Measurements from ENCODE around the gene MESD.

The MESD gene

DNA sequence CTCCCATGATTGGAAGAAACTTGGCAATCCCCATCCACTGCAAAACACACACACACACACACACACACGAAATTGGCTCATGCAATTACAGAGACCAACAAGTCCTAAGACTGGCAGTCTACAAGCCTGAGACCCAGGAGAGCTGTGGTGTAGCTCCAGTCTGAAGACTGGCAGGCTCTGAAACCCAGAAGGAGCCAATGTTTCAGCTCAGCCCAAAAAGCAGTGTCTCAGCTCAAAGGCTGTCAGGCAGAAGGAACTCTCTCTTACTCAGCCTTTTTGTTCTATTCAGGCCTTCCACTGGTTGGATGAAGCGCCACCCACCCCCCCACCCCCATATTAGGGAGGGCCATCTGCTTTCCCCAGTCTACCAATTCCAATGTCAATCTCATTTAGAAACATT lies 32.1 kb downstream of the MESD start:
- DNase-seq: peak; percentile 19

DNA sequence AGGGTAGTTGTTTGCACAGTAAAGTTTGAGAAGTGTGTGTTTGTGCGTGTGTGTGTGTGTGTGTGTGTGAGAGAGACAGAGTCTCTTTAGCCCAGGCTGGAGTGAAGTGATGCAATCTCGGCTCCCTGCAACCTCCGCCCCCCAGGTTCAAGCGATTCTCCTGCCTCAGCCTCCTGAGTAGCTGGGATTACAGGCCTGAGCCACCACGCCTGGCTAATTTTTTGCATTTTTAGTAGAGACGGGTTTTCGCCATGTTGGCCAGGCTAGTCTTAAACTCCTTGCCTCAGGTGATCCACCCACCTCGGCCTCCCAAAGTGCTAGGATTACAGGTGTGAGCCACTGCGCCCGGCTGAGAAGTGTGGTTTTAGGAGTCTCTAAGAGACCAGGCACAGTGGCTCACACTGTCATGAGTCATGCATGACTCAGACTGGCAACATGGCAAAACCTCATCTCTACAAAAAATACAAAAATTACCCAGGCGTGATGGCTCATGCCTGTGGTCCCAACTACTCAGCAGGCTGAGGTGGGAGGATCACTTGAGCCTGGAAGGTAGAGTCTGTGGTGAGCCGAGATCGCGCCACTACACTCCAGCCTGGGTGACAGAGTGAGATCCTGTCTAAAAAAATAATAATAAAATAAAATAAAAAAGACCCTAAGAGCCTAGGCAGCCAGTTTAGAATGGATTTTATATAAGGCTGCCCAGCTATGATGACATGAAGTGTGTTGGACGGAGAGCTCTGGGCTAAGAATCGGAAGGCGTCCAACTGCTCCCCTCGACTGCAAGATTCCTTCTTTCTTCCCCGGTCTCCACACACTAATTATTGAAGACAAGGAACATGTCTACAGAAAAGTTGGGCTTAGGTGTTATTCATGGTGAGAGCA lies 33.8 kb downstream of the MESD start:
- peak; percentile 70 for DNase-seq

DNA sequence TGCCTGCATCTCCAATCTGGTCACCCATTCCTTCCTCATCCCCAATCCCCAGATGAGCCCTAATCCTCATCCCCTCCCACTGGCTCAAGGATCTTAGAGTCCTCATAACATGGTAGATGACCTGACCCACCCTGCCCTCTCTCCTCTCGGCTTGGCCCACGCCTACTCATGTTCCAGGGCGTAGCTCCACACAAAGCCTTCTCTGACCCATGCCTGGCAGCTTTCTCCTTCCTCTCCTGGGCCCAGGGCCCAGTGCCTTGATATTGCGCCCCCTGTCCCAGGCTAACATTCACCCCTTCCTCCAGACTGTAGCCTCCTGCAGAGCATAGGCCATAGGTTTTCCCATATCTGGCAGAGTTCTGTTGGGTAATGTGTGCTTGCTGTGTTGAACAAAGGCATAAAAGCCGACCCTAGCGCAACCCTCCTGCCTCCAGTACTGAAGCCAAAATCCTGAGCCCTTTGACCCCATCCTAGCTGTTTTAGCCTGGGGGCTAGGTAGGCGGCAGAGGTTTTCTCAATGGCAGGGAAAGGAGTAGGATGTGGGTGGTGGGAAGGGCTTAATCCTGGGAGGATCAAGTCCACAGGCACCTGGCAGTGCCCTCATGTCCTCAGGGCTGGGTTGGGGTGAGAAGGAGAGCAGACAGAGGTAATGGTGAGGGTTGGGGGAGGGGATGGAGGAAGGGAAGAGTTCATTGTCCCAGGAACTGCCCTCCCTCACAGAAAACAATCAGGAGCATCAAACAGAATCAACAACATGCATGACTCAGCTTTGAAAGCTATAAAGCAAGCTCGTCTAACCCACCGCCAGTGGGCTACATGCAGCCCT lies 35.5 kb downstream of the MESD start:
- DNase-seq: no peak

DNA sequence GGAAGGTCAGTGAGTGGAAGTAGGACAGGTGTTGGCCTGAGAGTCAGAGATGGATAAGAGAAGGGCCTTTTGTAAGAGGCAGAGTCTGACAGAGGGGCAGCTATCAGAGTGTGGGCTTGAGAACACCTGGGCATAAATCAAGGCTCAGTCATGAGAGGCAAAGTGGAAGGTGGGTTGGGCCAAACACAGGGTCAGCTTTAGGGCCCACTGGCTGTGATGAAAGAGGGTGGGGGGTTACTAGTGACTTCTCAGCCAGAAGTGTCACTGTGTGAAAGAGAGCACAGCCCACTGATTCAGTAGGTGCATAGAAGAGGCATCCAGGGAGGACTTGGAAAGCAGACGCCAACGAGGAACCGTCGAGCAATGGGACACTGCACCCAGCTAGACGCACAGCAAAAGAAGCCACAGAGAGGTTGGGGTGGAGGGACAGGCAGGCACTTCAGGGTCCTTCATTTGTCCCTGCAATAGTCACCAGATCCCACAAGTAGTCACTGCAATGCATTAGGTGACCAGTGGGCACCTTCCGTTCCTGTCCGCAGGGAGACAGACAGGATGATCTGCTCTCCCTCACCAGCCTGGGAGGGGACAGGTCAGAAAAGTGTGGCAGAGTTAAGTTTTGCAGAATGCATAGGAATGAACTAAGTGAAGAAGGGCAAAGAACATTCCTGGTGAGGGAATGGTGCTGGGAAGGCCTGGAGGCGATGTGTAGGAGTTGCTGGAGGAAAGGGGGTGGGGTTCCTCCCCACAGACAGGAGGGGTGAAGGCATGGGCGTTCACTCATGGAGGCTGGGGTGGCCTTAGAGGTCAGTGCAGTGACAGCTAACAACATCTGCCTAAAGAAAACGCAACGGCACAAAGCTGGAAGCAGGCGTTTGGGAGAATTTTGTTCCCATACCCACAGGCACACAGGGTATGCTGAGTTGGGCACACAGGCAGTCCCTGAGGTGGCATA lies 36.3 kb downstream of the MESD start:
- DNase-seq: no peak

DNA sequence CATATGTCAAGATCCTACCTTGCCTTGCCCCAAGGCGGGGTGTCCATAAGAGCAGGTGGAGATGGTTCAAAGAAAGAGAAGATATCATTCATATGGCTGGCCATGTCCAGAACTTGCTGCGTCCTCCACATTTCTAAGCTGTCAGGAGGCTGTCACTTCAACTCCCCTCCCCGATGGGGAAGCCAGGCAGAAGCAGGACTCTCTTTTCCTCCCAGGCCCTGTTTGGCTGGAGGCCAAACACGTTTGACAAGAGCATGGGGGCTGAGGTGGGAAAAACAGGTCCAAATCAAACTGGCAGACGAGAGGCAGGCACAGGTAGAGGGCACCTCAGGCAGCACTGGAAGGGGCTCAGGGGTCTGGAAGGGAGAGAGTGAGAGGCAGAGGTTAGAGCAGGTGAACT lies 37.7 kb downstream of the MESD start:
- no peak for DNase-seq

DNA sequence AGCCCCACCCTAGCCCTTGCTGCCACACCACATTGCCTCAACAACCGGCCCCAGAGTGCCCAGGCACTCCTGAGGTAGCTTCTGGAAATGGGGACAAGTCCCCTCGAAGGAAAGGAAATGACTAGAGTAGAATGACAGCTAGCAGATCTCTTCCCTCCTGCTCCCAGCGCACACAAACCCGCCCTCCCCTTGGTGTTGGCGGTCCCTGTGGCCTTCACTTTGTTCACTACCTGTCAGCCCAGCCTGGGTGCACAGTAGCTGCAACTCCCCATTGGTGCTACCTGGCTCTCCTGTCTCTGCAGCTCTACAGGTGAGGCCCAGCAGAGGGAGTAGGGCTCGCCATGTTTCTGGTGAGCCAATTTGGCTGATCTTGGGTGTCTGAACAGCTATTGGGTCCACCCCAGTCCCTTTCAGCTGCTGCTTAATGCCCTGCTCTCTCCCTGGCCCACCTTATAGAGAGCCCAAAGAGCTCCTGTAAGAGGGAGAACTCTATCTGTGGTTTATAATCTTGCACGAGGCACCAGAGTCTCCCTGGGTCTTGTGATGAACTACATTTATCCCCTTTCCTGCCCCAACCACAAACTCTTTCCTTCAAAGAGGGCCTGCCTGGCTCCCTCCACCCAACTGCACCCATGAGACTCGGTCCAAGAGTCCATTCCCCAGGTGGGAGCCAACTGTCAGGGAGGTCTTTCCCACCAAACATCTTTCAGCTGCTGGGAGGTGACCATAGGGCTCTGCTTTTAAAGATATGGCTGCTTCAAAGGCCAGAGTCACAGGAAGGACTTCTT lies 39.1 kb downstream of the MESD start:
- no peak for DNase-seq

DNA sequence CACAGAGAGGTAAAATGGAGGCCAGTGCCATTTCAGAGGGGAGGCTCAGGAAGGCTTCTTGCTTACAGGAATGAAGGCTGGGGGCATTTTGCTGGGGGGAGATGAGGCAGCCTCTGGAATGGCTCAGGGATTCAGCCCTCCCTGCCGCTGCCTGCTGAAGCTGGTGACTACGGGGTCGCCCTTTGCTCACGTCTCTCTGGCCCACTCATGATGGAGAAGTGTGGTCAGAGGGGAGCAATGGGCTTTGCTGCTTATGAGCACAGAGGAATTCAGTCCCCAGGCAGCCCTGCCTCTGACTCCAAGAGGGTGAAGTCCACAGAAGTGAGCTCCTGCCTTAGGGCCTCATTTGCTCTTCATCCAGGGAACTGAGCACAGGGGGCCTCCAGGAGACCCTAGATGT lies 39.9 kb downstream of the MESD start:
- no peak for DNase-seq

DNA sequence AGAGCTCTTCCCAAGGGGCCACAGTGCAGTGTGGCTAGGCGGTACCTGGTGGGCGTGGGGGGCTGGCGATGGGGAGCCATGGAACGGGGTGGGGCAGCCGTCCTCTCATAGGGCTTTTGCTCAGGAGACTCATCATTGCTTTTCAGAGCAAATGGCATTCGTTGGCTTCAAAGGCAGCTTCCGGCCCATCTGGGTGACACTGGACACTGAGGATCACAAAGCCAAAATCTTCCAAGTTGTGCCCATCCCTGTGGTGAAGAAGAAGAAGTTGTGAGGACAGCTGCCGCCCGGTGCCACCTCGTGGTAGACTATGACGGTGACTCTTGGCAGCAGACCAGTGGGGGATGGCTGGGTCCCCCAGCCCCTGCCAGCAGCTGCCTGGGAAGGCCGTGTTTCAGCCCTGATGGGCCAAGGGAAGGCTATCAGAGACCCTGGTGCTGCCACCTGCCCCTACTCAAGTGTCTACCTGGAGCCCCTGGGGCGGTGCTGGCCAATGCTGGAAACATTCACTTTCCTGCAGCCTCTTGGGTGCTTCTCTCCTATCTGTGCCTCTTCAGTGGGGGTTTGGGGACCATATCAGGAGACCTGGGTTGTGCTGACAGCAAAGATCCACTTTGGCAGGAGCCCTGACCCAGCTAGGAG lies 40.8 kb downstream of the MESD start:
- DNase-seq: no peak

DNA sequence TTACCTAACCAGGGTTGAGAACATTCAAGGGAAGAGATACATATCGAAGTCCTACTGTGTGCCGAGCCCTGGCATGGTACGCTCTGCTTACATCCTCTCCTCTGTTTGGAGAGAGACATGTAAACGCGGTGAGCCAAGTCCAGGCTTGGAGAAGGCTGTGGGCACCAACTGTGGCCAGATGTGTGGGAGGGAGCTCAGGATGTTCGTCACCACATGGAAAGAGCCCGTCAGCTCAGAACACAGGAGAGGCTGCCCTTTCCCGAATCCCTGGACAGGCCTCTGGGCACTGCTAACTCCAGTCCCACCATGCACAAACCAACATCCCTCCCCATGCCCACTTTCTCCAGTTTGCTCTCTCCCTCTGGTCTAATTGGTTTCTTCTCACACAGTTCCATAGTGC lies 43.0 kb downstream of the MESD start:
- DNase-seq: no peak

DNA sequence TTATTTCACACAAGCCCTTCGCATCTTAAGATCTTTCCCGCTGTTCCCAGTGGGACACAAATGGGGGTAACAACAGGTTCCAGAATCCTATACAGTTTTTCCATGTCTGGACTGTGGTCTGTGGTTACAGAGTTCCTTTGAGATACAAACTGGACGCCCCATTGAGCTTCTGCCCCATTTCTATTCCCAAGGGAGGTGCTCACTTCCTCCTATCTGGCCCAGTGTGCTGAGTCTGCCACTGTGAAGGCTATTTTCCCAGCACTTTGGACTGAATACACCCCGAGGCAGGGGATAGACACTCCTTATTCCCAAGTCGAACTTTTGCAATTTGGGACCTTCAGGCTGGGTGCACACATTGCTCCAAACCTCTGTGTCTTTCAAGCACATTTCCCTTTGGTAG lies 44.0 kb downstream of the MESD start:
- no peak for DNase-seq

DNA sequence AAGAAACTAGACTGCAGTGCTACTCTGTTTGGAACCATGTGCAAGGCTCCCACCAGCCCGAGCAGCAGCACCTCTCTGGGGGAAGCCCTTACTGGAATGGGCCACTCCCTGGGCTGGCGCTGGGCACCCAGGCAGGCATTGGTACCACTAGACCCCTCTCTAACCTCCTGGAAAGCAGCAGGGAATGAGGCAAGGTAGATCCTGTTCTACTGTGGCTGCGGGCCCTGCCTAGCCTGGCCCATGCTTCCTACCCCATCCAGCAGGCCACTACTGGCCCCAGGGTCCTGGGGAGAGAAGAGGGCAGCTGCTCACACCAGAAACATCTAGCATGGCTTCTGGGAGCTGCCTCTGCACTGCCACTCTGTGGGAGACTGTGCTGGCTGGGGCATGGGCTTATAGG lies 44.8 kb downstream of the MESD start:
- no peak for DNase-seq

DNA sequence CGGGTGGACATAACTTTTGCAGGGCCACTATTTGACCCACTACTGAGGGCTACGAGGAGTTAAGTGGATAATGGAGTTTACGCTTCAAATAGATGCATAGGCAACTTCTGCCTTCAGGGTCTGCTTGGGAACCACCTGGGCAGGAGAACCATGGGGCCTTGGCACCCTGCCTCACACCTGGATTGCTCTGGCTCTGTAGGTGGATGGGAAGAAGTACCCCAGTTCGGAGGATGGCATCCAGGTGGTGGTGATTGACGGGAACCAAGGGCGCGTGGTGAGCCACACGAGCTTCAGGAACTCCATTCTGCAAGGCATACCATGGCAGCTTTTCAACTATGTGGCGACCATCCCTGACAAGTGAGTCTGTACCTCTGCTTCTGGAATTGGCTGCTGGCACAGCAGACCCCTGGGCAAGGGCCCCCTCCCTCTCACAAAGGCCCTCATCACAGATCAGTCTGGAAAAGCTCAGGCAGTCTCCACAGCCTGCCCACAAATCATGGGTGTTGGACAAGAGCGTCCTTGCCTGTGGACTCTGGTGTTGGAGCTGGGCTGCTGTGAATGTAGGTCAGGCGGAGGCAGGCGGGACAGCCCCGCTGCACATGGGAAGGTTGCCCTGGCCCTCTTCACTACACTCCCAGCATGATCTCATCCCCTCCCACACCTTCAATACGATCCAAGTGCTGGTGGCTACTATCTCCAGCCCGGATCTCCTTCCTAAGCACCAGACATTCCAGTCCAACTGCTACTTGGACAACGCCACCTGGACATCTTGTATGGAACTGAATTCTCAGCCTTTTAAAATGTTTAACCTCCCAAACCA lies 46.7 kb downstream of the MESD start:
- DNase-seq: no peak

DNA sequence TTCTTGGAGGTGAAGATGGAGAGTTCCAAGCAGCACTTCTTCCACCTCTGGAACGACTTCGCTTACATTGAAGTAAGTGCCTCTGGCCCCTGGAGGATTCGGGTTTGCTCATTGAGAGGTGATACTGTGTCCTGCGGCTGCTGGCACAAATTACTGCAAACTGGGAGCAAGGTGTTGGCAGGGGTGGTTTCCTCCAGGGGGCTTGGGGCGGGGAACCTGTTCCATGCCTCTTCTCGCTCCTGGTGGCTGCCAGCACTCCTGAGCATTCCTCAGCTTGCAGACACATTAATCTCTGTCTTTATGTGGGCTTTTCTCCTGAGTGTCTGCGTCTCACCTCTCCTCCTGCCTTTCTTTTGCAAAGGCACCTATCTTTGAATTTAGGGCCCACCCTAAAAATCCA lies 47.4 kb downstream of the MESD start:
- DNase-seq: no peak

DNA sequence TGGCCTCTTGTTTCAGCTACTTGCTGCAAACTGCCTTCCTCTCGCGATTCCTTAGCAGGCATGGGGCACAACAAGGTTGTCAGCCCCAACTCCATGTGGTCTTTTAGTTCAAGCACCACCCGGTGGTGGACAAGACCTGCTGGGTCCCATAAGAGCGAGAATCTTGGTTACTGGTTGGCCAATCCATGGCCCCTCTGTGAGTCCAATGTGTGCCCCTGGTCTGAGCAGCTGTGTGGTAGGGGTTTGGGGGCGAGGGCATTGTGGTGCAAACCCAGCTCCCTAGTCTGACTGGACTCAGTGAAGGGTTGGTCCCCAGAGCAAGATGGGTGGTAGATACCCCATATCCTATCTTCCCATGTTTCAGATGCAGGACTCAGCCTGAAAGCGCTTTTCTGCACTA lies 48.8 kb downstream of the MESD start:
- DNase-seq: no peak

DNA sequence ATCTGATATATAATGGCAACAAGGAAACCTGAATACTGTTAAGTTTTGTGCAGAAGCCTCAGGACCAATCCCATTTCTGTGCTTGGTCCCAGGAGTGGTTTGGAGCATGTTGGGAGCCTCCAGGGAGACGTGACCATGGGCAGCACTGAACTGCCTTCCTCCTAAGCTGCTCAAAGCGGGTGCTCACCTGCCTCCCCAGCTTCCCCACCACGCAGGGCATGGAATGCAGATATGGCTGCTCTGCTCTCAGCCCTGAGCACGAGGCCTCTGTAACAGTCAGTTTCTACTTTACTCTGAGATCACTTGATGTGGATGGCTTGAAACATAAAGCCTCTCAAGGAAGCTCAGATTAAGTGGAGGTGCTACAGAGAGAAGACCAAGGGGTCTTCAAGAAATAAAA lies 49.3 kb downstream of the MESD start:
- no peak for DNase-seq

DNA sequence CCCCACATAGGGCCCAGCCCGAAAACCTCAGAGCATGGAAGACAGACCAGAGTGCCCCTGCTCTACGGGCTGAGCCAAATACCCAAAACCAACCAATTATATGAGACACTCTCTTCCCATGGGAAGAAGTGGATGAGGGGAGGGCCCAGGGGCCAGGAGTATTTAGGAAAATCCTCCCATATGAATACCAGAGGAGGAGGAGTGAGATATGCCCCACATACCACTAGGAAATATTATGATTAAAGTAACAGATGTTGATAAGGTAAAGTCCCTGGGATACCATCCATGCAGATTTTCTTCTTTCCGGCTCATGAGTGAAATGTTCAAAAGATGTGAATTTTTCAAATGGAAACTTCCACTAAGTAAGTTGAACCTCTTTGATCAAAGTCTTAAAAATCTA lies 50.4 kb downstream of the MESD start:
- no peak for DNase-seq

DNA sequence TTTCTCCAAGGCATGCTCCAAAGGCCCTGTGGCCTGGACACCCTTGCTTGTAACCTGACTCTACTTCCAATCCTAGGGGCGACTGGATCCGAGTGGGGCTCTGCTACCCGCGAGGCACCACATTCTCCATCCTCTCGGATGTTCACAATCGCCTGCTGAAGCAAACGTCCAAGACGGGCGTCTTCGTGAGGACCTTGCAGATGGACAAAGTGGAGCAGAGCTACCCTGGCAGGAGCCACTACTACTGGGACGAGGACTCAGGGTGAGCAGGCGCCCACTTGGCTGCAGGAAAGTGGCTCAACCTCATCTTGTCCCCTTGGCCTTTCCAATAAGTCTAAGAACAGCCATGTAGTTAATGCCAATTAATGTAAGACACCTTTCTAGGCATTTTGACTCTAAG lies 51.9 kb downstream of the MESD start:
- DNase-seq: no peak

DNA sequence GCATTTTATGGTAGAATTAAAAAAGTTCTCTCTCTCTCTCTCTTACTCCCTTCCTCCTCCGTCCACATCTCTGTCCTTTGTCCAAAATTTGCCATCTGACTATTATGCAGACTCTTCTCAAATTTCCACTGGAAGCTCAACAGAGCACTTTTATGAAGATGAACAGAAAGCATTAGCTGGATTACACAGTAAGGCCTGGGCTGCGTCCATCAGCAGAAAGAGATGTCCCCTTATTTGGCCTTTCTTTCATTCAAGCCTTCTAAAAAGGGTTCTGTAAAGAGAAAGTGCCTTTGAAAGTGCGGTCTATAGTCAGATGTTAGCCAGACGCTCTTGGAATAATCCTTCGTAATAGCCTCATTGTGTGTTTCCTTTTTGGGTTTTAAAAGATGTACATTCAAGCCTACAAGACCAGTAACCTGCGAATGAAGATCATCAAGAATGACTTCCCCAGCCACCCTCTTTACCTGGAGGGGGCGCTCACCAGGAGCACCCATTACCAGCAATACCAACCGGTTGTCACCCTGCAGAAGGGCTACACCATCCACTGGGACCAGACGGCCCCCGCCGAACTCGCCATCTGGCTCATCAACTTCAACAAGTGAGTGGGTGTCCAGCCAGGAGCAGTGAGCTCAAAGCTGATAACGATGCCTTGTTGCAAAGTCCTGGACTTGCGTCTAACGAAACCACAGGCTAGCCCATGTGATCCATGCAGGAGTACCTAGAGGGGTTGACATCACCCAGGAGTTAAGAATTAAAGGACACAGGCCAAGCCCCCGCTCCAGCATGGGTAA lies 53.1 kb downstream of the MESD start:
- DNase-seq: no peak

DNA sequence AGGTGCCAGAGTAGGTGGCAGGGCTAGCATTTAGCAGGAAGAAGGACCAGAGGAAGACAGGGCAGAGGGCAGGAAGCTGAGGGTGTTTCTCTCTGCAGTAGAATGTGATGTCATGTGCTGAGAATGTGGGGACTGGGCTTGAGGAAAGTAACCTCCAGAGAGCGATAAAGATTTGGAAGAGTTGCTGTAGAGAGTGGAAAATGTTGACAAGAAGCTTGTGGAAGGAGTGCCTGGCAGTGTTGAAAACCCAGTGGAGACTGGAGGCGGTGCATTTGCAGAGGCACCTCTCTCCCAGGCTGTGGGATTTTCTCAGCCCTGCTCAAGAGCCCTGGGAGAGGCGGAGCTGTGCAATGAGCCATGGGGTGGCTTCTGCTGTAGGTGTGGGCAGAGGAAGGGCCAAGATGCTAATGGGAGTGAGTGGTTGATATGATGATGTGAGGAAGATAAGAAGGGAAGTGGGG lies 54.8 kb downstream of the MESD start:
- no peak for DNase-seq

DNA sequence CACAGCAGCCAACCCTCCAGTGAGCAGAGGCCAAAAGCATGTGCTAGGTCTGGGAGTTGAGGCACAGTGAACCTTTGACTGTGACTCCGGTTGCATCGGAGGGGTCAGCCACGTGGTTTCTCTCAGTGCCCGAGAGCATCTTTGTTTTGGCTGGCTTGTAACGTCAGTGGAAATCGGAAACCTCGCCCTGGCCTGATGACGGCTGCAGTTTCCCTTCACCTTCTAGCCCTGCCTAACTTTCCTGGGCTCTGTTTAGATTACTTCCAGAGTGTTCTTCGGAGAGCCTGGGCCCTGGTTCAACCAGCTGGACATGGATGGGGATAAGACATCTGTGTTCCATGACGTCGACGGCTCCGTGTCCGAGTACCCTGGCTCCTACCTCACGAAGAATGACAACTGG lies 56.6 kb downstream of the MESD start:
- DNase-seq: no peak

Data from stimulated activated CD8-positive, alpha-beta memory T cell treated with anti-CD3 and anti-CD28 coated beads, Interleukin-4, amount 100 ng/mL, for 48 hours (primary cell).